Stimulated activated CD8-positive, alpha-beta memory T cell treated with anti-CD3 and anti-CD28 coated beads, Interleukin-7, amount 100 ng/mL, for 24 hours (primary cell): ENCODE data around the gene GARIN5B.

Source experiments
- DNase-seq: peaks from one replicate; pipeline ENCODE4 v3.0.0-alpha.2; 2020; ENCODE audit warnings: low read depth

GARIN5B gene

DNA sequence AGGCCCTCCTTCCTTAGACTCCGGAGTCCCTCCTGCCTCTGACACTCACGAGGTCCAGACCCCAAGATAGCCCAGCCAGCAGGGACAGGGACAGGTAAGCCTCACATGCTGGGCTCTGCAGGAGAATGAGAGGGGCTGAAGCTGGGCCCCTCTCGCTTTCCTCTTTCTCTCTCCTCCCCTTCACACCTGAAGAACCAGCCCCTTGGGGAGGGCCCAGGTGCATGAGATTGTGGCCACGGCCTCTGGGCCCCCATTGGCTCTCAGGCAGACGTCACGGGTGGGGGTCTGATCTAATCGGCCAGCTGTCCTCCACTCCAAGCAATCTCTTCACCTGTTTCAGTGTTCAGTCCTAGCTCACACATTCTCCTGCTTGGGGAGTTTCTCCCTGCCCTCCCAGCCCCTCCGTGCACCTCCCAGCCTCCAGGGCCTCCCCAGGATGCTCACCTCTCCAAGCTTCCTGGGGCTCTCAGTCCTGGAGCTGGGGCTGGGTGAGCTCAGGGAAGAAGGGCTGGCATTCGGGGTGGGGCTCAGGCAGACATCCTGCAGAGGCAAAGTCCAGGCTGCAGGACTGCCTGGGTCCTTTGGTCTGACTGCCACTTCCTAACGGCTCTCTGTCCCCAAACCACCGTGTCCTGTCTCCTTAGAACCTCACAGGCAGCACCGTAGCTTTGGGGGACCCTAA lies 40.7 kb downstream of the GARIN5B start:
- no peak for DNase-seq

DNA sequence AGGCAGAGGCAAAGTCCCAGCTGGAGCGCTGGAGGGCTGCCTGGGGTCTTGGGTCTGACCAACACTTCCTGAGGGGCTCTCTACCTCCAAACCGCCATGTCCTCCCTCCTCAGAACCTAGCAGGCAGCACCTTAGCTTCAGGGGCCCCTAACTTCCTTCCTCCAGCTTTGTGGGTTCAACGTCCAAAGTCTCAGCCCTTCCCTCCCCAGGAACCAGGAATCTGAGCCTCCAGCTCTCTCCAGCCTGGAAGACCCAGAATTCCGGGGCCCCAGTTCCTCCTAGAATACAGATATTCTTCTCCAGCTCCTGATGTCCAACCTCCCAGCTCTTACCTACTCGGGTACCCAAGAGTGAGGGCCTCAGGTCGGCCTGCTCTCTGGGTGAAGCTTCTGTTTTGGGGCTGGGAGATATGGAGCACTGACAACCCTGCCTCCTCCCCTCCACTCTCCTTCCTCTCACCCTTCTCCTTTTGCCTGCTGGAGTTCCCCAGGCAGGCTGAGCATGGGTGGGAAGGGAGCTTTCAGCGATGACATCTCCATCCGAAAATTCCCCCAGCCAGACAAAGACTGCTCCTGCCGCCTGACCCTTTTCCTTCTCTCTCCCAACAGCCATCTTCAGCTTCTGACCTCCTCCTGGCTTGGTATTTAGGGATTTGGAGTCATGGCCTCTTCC lies 41.5 kb downstream of the GARIN5B start:
- DNase-seq, result no peak

DNA sequence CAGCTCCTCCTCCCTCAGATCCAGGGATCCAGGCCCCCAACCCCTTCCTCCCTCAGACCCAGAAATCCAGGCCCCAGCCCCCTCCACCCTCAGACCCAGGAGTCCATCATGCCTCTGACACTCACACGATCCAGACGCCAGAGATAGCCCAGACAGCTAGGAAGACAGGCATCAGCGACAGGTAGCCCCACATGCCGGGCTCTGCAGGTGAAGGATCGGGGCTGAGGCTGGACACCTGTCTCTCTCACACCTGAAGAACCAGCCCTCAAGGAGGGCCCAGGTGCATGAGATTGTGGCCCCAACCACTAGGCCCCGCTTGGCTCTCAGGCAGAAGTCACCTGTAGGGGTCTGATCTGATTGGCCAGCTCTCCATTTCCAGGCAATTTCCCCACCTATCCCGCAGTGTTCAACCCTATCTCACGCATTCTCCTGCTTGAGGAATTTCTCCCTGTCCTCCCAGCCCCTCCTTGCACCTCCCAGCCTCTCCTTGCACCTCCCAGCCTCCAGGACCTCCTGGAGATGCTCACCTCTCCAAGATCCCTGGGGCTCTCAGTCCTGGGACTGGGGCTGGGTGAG lies 42.1 kb downstream of the GARIN5B start:
- DNase-seq, result no peak

DNA sequence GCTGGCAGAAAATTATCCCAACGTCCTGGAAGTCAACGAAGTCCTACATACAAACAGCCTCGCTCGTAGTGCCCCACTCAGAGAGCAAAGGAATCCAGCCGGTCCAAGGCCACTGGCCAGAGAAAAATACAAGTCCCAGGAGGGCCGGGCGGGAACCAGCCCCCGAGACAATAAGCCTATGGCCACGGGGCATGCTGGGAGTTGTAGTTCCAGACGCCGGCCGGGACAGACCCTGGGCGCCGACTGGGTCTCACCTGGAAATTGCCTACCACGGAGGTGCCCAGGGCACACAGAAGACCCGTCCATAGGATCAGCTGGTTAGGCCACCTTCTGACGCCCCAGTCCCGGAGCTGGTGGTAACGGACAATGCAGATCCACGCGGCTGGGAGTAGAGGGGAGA lies 43.3 kb downstream of the GARIN5B start:
- DNase-seq, result no peak

- no peak for DNase-seq
Observed at GRCh38 chr19:55316646-55317045, 46.4 kb downstream of the GARIN5B start.

DNA sequence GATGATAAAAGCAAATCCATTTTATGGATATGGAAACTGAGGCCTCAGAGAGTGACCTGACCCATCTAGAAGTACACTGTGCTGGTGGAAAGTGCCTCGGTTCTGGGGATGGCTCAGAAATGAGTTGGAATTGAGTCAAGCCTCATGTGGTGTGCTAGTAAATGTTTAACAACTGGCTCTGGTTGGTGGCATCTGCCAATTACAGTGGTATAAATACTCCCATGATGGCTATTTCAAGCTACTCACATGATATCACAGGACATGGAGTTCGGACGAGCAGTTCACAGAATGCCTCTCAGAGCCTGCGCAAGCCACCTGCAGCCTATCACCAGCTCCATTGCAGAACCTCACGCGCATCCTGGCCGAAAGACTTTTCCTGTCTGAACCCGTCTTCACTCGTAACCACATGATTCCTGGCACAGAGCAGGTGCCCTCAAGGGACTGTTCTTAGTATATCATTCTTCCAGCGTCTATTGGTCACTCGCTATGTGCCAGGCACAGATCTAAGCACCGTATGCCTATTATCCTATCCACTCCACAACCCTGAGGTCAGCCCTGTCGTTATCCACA lies 47.0 kb downstream of the GARIN5B start:
- DNase-seq, result no peak

GRCh38 chr19:55314396-55314795 lies 48.7 kb downstream of the GARIN5B start:
- DNase-seq, result no peak

DNA sequence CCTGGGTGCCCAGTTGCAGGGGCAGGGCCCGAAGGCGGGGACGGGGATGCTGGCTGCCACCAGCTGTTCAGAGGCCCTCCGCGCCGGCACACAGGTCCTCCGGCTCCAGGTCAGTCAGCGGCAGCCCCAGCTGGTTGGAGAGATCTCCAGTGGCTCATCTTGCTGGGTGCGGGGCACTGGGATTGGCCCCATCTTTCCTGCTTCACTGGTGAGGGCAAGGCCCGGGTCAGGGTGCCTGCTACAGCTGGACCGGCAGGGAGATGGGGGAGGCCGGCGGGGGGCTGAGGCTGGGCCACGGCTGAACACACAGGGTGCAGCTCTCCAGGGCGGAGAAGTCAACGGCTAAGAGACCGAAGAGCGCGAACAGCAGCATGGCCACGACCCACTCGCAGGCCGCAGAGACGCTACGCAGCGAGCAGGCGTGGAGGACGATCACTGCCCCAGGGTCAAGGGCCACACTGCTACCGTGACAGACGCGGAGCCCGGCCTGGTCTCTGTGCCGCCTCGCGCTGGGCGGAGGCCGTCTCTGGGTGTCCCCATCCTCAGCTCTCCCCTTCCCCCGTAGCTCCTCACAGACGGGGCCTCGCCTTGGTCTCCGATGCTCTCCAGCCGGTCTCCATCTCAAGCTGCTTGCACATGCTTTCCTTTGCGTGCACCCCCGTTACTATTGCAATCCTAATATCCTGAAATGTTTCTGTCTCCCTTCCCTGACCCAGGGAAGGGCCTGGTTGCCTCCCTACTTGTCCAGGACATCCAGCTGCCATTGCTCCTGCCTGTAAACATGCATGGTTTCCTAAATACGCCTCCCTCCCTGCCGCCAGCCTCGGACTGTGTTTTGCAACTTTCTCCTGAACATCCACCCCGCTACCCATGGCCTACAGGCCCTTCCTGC lies 50.2 kb downstream of the GARIN5B start:
- no peak for DNase-seq

DNA sequence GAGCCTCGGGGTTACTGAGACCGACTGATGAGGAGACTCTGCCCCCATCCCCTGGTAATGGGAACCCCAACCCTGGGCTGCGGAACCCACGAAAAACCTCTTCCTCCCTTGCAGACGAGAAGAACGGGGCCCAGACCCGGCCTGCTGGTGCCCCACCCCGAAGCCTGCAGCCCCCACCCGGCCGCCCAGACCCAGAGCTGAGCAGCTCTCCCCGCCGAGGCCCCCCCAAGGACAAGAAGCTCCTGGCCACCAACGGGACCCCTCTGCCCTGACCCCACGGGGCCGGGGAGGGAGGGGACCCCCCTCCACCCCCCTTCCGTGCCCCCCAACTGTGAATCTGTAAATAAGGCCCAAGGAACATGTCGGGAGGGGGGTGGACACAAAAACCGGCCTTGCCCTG lies 51.3 kb downstream of the GARIN5B start:
- no peak for DNase-seq

DNA sequence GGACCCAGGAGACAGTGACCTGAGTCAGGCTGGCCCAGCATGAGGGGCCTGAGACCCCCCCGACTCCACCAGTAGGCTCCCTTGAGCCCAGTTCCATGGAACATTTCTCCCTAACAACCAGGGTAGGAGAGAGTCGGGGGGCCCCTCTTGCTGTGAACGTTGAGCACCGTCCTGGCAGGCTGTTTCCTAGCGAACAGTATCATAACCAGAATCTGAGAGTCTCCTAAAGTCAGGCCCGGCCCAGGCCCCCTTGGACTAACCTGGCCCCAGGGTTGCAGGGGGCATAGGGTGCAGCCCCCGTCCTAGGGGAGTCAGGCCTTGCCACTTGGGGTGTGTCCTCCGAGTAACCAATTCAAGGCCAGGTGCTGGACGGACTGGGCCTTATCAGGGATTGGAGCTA lies 51.7 kb downstream of the GARIN5B start:
- DNase-seq, result no peak

DNA sequence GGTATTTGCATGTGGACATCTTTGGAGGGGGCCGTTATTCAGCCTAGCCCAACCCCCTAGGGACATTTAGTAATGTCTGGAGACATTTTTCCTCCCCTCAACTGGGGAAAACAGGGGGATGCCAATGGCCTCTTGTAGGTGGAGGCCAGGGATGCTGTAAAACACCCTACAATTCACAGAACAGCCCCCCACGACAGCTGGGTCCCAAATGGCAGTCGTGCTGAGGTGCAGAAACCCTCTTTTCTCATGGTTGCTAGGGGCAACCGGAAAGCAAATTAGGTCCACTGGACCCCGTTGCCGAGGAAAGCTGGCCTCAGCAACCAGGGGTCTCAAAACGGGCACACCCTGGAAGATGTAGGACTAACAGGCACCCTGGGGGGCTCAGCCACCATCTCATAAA lies 52.6 kb downstream of the GARIN5B start:
- no peak for DNase-seq

DNA sequence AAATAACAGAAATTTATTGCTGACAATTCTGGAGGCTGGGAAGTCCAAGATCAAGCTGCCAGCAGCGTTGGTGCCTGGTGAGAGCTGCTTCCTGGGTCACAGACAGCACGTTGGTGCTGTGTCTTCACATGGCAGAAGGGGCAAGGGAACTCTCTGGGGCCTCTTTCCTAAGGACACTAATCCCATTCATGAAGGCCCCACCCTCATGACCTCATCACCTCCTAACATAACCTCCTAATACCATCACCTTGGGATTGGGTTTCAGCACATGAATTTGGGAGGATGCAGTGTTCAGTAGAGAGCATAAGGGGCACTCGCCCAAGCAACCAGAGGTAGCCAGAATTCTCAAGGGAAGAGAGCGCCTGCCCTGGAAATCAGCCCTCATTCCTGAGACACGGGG lies 53.6 kb downstream of the GARIN5B start:
- no peak for DNase-seq

- DNase-seq, result no peak
Observed at GRCh38 chr19:55308281-55308680, 54.8 kb downstream of the GARIN5B start.

- DNase-seq, result no peak
Observed at GRCh38 chr19:55306712-55307111, 56.3 kb downstream of the GARIN5B start.

DNA sequence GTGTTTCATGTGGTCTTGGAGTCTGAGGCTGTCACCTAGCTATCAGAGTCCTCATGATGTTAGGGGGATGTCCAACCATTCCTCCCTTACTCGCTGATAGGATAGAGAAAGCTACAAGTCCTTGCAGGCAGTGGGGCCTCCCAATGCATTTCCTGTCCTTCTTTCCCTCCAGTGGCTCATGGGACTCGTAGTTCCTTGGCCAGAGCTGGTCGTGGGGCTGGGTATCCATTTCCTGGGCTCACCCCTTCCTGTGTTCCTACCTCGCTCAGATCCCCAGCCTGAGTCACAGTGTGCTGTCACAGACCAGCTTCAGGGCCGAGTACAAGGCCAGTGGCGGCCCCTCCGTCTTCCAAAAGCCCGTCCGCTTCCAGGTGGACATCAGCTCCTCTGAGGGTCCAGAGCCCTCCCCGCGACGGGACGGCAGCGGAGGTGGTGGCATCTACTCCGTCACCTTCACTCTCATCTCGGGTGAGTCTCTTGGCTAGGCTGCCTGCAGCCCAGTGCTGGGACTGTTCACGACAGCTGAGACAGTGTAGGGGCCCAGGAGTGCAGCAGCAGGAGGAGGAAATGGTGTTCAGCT lies 57.0 kb downstream of the GARIN5B start:
- no peak for DNase-seq

DNA sequence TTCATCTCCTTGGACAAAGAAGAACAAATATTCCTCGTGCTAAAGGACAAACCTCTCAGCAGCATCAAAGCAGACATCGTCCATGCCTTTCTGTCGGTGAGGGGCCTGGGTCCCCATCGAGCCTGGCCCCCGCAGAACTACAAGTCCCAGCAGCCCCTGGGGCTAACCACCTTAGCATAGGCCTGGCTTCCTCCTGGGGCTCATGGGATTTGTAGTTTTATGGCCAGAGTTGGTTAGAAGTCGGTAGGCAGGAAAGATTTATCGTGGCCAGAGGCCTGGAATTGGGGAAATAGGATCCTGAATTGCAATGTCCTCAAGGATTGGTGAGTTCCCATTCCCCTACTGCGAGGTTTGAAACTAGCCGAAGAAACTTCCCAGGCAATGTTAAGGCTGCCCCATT lies 57.6 kb downstream of the GARIN5B start:
- no peak for DNase-seq

DNA sequence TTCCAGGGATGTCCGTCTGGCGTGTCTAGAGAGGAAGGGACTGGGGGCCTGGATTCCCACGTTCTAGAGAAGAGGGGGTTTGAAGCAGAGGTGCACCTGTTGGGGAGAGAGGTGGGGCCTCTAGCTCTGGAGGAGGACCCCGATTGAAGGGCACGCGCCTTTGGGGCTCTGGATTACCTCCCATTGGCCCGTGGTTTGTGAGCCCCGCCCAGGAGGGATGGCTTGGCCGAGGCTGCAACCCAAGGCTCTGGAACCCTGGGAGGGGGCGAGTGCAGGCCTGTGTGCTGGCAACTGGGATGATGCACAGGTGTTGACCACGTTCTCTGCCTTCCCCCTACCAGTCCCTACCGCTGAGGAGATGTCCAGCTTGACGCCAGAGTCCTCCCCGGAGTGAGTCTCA lies 58.1 kb downstream of the GARIN5B start:
- DNase-seq, result no peak
